GM20000 (cell line): ENCODE results near the gene NOL6.
A peak's percentile ranks its signal among the peaks of the same experiment; 100 is the strongest.
"Not testable (repeated sequence)": the region's sequence is repeated elsewhere in the genome, so short reads cannot be mapped to it uniquely, and the experiment has no call there.

Source experiments
- DNase-seq: peaks from one replicate; pipeline ENCODE4 v3.0.0; 2012; ENCODE audit warnings: low spot score
- CTCF ChIP-seq: IDR thresholded peaks from 2 replicates; pipeline ENCODE4 v1.5.1; 2012; ENCODE audit warnings: mild to moderate bottlenecking, control low read depth; ENCODE audit errors: extremely low read depth, missing control alignments

NOL6 gene

GRCh38 chr9:33498387-33498786, 24.7 kb upstream of the NOL6 start:
- DNase-seq = no peak

GRCh38 chr9:33493819-33494218, 20.1 kb upstream of the NOL6 start:
- DNase-seq = not testable (repeated sequence)

More at GRCh38 chr9:33498387-33498786, 24.7 kb upstream of the NOL6 start:
- TF ChIP-seq CTCF = no peak

GRCh38 chr9:33489066-33489465, 15.3 kb upstream of the NOL6 start:
- DNase-seq = no peak
- TF ChIP-seq CTCF = no peak

- DNase-seq = not testable (repeated sequence)
Measured at GRCh38 chr9:33485312-33485711, 11.6 kb upstream of the NOL6 start.

- TF ChIP-seq CTCF = no peak
- DNase-seq = no peak
Measured at GRCh38 chr9:33480976-33481375, 7.3 kb upstream of the NOL6 start.

GRCh38 chr9:33480106-33480505, 6.4 kb upstream of the NOL6 start:
- no peak for DNase-seq
- TF ChIP-seq CTCF = no peak

GRCh38 chr9:33476503-33476902, 2.8 kb upstream of the NOL6 start:
- DNase-seq = no peak
- TF ChIP-seq CTCF = no peak

- no peak for TF ChIP-seq CTCF
- DNase-seq = no peak
Measured at GRCh38 chr9:33475357-33475756, 1.6 kb upstream of the NOL6 start.

- TF ChIP-seq CTCF = no peak
- DNase-seq = peak; percentile 5
Measured at GRCh38 chr9:33472881-33473615, 676 bp downstream of the NOL6 start.
